GM10847 (cell line): Measurements from ENCODE around the gene PSMB2.

Source experiments
- POLR2A ChIP-seq: IDR thresholded peaks from 2 replicates; pipeline ENCODE4 v1.6.1; 2011; ENCODE audit not compliant: insufficient read length; ENCODE audit errors: extremely low read depth

PSMB2 gene

DNA sequence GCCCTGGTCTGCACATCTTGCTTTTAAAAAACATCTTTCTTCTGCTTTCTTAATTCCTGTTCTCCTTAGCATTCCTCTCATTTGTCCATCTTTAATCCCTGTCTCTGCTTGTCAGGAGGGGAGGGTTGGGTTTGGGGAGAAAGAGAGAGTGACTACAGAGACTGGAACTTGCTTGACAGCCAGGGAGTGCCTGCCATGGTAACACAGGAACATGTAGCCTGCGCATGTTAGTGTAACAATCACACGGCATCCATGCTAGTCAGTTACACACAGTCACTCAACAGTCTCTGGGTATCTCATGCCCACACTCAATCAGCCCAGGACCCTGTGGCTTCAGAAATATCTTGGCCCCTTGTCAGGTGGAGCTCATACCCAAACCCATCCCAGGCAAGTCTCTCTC, 69.0 kb downstream of the PSMB2 start:
- no peak for TF ChIP-seq POLR2A

DNA sequence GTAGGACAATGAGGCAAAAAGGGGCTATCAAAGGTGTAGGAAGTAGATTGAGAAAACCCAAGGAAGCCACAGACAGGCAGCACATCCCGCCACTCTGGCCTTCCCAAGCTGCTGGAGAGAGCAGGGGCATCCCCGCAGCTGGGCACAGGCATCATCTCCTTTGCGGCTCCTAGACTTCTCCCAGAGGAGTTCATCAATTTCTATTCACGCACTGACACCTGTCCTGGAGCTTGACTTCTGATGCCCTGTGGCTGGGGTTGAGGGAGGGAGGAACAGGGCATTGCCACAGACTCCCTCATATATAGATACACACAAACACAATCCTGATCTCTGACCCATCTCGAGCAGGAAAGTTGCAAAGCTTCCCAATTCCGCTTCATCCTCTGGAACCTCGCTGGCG, 70.1 kb downstream of the PSMB2 start:
- no peak for TF ChIP-seq POLR2A

DNA sequence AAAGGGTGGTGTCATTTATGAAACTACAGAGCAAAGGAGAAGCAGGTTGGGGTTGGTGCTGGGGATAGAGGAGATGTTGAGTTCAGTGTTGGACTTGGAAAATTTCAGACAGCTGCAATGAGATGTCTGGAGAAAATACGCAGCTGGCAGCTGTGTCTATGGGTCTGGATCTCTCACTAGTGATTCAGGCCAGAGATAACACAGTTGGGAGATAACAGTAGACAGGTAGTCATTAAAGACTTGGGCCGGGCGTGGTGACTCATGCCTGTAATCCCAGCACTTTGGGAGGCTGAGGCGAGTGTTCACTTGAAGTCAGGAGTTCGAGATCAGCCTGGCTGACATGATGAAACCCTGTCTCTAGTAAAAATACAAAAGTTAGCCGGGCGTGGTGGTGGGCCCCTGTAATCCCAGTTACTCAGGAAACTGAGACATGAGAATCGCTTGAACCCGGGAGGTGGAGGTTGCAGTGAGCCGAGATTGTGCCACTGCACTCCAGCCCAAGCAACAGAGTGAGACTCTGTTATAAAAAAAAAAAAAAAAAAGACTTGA, 70.7 kb downstream of the PSMB2 start:
- no peak for TF ChIP-seq POLR2A

DNA sequence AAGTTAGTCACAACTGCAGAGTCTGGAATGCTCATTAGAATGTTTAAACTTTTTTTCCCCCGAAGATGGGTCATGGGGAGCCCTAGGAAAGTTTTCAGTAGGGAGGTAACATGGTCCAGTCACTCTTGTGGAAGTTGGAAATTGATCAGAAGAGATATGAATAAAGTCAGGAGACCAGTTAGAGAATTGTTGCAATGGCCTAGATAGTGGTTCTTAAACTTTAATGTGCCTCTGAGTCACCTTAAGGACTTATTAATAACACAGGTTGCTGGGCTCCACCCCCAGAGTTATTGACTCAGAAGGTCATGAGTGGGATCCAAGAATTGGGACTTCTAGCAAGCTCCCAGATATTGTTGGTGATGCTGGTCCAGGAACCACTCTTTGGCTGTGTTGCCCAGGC, 71.4 kb downstream of the PSMB2 start:
- TF ChIP-seq POLR2A = no peak

DNA sequence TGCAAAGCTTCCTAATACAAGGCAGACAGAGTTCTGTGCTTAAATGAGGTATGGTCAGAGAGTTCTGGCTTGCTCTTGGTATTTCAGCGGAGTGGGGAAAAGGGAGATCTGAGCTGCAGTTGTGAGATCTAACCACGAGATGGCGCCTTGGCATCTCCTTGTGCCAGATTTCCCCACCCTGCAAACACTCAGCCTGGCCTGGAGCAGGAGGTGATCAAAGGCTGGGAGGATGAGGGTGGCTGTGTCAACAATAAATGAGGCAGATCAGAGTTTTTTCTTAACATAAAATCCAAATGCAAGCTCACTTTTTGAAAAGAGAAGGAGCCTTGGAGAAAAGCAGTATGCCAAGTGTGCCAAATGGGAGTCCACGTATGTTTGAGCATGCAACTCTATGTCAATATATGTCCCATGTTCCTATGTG, 72.3 kb downstream of the PSMB2 start:
- TF ChIP-seq POLR2A = no peak

DNA sequence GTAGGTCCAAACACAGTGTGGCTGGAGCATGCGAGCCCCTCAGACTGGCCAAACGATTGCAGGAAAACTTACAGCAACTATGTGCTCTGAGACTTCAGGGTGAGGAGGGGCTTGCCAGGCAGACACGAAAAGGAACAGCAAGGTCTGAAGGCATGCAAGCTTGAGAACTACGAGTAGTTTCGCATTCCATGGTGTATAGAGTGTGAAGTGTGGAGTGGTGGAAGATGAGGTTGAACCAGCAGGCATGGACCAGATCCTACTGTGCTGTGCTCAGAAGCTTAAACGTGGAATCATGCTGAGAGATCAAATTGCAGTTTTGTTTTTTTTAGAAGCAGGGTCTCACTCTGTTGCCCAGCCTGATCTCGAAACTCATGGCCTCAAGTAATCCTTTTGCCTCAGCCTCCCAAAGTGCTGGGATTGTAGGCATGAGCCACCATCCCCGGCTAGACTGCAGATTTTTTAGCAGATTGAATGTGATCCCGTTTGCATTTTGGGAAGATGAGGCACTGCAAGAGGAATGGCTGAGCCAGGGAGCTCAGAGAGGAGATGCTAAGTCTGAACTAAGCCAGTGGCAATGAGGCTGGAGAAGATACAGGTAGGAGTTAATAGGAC, 73.3 kb downstream of the PSMB2 start:
- no peak for TF ChIP-seq POLR2A

DNA sequence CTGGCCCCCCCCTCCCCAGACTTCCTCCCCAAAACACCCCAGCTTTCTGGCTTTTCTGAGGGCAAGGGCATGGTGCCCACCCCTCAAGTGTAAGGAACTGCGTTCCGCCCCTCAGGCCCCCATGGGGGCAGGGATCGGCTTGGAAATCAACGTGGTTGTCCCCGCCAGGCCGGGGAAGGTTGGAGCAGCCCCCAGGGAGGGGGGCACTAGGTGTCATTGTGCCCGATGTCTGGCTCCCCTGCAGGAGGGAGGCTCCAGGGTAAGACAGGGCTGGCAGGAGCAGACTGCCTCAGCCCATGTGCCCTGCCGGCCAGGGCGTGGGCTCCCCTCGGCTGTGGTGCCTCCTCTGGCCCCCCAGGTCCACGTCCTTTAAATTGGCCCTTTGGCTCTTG, 75.6 kb downstream of the PSMB2 start:
- no peak for TF ChIP-seq POLR2A

DNA sequence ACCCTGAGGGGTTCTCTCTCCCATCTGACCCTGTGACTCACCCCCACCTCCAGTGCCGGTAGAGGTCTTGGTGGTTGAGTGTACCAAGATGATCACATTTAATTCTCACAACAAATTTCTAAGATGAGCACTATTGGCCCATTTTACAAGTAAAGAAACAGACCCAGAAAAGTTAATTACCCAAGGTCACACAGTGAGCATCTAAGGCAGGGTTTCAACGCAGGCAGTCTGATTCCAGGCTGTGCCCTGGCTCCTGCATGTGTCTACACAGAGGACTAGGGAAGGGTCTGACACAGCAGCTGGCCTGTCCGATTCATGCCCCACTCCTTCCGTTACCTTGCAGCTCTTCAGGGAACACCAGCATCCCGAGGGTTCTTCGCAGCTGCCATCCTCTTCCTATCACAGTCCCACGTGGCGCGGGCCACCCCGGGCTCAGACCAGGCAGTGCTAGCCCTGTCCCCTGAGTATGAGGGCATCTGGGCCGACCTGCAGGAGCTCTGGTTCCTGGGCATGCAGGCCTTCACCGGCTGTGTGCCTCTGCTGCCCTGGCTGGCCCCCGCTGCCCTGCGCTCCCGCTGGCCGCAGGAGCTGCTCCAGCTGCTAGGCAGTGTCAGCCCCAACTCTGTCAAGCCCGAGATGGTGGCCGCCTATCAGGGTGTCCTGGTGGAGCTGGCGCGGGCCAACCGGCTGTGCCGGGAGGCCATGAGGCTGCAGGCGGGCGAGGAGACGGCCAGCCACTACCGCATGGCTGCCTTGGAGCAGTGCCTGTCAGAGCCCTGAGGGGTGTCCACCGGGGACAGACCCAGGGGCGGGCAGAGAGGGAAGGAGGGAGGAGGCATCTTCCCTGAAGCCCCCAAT, 76.2 kb downstream of the PSMB2 start:
- no peak for TF ChIP-seq POLR2A

DNA sequence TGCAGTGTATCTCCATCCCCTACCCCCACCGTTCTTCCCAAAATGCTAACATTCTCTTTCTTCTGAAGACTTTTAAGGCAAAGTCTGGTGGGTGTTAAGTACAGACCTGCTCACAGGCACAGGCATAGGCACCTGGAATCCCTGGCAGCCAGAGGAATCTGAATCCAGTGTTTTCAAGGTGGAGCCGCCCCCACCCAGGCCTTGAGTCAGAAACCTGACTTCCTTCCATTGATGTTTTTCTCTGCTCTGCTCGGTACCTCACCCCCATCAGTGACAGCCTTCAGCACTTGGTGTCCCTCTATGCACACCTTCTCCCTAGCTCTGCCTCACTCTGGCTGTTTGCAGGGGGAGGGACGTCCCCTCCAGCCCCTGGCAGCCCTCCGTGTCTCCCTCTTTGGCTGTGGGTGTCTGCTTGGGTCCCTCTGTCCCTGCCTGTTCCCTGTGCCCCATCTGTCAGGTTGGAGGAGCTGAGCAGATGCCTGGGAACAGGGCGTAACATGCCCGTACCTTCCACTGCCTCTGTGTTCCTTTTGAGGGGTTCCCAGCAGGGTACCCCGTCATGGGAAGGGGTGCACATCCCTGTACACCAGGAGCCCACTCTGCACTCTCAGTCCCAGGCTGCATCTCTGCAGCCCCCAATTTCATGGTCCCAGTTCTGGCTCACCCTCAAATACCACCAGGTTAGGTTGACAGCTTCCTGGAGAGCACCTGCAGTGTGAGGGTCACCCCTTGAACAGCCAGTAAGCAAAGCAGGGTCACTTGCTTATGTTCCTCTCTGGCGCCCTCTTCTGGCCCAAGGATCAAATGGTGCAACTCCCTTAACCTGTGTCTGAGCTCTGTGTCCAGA, 77.1 kb downstream of the PSMB2 start:
- TF ChIP-seq POLR2A = no peak

DNA sequence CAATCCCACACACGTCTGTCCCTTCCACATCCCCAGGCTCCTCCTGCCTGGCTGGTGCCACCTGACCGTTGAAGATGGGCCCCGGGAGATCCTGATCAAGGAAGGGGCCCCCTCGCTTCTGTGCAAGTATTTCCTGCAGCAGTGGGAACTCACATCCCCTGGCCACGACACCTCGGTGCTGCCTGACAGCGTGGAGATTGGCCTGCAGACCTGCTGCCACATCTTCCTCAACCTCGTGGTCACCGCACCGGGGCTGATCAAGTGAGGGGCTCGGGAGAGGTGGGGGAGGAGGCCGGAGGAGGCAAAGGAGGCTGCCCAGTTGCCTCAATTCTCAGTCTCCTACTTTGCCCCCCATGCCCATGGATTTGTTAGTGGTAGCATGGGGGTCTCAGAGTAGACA, 78.2 kb downstream of the PSMB2 start:
- TF ChIP-seq POLR2A = no peak

DNA sequence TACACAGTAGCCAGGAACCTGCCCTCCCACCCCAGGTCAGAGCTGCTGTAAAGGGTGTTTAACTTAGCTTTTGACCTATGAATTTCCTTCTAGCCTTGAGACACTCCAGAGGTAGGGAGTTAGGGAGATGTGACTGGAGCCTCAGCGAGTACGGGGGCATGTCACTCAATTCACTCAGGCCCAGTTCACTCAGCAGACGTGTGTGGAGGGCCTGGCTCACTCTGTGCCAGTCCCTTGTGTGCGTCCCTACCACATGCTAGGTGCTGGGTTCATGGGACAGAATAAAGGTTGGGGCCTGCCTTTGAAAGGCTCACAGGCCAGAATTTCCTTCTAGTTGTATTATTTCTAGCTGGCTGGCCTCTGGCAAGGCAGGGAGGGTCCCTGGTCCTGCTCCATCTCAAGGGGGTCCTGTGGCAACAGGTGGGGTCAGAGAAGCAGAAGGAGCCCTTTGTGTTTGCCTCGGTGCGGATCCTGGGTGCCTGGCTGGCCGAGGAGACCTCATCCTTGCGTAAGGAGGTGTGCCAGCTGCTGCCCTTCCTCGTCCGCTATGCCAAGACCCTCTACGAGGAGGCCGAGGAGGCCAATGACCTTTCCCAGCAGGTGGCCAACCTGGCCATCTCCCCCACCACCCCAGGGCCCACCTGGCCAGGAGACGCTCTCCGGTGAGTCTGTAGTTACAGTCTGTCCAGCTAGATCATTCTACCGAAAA, 79.2 kb downstream of the PSMB2 start:
- TF ChIP-seq POLR2A = no peak

DNA sequence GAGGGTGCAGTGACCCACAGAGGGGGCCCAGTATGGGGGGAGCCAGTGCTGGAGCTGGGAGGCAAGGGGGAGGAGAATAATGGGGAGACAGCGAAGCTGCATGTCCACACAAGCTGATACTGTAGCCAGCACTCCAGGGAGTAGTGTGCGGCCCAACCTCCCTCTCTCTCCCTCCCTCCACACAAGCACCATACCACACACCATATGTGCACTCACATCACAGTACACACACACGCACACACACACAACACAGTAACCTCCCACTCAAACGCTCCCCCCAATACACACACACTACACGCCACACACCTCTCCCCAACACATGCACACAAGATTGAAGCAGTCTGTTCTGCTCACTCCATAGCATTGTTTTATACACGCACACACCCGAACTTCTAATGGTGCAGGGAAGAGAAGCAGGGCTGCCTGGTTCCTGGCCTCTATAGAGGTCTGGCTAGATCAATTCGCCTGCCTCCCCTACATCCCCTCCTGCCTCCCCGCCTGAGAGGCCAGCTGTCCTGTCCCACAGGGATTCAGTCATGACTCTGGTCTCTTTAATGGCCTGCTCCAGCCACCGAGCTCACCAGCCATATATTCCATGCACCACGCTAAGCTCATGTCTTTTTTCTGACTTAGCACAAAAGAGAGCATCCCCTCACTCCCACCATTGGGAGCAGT, 79.9 kb downstream of the PSMB2 start:
- no peak for TF ChIP-seq POLR2A

DNA sequence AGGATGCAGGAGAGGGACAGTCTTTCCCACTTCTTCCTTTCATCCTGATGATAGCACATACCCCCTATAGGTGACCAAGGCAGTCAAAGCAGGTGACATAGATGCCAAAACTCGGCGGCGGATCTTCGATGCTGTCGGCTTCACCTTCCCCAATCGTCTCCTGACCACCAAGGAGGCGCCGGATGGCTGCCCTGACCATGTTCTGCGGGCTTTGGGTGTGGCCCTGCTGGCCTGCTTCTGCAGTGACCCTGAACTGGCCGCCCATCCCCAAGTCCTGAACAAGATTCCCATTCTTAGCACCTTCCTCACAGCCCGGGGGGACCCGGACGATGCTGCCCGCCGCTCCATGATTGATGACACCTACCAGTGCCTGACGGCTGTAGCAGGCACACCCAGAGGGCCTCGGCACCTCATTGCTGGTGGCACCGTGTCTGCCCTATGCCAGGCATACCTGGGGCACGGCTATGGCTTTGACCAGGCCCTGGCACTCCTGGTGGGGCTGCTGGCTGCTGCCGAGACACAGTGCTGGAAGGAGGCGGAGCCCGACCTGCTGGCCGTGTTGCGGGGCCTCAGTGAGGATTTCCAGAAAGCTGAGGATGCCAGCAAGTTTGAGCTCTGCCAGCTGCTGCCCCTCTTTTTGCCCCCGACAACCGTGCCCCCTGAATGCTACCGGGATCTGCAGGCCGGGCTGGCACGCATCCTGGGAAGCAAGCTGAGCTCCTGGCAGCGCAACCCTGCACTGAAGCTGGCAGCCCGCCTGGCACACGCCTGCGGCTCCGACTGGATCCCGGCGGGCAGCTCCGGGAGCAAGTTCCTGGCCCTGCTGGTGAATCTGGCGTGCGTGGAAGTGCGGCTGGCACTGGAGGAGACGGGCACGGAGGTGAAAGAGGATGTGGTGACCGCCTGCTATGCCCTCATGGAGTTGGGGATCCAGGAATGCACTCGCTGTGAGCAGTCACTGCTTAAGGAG, 80.8 kb downstream of the PSMB2 start:
- TF ChIP-seq POLR2A = no peak
